GM21390 (cell line): ENCODE measurements around the gene EPHB4.
A peak's percentile ranks its signal among the peaks of the same experiment; 100 is the strongest.

Experiments
- ATAC-seq: cut with Tn5 transposase; IDR thresholded peaks from one replicate; pipeline ENCODE4 v1.9.1; 2021; ENCODE audit not compliant: unreplicated experiment

The EPHB4 gene

GRCh38 chr7:100854146-100854895 is 27.0 kb upstream of the EPHB4 start:
- ATAC-seq = no peak

DNA sequence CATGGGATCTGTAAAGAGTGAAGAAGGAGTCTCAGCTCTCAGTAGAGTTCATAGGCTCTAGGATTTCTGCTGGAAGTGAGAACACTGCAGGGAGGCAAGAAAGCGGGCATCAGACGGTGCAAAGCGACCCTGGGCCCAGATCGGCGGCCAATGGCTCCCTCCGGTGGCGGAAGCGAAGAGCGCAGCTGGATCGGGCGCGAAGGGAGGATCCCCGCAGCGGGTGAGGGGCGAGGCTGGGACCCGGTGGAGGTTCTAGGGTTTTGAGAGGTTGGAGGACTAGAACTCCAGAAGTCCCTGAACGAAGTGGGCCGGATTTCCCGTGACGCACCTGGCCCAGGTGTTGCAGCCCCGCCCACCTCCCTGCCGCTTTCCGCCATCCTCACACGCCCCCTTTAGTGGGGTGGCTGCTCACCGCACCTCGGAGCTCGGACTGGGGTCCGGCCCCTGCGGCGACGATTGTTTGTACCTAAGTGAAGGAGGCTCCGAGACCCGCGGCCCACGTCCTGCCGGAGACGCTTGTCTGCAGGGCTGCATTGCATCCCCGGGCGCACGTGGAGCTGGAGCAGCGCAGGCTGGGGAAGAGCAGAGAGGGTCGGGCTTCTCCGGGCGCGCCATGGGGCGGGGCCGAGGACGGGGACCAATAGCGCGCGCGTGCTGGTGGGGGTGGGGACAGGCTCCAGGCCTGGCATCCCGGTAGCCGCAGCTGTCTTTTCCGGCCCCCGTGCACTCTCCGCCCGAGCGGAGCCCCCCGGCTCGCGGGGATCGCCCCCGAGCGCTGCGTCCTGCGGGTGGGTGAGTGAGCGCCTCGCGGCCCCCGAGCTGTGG is 24.9 kb upstream of the EPHB4 start, which contains the start of gene SLC12A9:
TSS of gene SLC12A9 (plus strand) at position 666 of the 825 bp plus-strand sequence. CDS start 1,485 bp downstream, outside the sequence.
- peak; percentile 92 for ATAC-seq

DNA sequence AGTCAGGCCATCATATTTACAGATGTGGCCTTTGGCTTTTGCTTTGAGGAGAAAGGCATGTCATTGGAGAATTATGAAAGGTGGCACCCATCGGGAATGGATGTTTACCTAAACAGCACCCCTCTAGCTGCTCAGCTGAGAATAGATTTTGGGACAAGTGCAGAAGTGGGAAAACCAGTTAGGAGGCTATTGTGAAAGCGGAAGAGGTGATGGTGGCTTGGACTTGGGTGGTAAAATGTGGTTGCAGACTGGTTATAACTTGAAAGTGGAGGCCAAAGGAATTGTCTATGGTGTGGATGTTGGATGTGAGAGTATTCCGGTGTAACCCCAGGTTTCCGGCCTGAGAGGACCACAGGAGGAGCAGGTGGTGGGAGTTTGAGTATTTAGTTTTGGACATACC is 20.0 kb upstream of the EPHB4 start:
- no peak for ATAC-seq

DNA sequence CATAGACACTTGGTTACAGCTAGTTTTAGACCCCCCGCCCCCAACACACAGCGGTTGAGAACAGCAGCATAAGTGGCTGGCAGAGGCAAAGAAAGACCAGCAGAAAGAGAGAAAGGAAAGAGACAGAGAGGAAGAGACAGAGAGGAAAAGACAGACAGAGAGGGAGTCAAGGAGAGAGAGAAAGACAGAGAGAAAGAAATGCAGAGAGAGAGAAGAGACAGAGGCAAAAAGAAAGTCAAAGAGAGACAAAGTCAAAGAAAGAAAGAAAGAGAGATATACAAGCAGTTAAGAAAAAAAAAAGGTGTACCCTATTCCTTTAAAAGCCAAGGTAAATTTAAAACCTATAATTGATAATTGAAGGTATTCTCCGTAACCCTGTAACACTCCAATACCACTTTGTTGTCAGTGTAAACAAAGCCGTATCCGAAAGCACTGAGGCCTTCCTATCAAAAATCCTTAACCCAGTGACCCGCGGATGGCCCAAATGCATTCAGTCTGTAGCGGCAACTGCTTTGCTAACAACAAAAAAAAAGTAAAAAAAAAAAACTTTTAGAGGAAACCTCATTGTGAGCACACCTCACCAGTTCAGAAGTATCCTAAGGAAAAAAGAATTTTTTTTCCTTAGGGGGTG is 13.3 kb upstream of the EPHB4 start:
- ATAC-seq = no peak

DNA sequence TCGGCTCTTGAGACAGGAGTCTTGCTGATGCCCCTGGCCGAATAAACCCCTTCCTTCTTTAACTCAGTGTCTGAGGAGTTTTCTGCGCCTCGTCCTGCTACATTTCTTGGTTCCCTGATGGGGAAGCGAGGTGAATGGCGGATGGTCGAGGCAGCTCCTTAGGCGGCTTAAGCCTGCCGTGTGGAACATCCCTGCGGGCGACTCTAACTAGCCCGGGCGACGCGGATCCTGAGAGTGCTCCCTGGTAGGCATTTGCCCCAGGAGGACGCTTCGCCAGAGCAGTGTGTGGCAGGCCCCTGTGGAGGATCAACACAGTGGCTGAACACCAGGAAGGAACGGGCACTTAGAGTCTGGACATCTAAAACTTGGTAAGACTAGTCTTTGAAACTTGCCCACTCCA is 12.0 kb upstream of the EPHB4 start:
- no peak for ATAC-seq

DNA sequence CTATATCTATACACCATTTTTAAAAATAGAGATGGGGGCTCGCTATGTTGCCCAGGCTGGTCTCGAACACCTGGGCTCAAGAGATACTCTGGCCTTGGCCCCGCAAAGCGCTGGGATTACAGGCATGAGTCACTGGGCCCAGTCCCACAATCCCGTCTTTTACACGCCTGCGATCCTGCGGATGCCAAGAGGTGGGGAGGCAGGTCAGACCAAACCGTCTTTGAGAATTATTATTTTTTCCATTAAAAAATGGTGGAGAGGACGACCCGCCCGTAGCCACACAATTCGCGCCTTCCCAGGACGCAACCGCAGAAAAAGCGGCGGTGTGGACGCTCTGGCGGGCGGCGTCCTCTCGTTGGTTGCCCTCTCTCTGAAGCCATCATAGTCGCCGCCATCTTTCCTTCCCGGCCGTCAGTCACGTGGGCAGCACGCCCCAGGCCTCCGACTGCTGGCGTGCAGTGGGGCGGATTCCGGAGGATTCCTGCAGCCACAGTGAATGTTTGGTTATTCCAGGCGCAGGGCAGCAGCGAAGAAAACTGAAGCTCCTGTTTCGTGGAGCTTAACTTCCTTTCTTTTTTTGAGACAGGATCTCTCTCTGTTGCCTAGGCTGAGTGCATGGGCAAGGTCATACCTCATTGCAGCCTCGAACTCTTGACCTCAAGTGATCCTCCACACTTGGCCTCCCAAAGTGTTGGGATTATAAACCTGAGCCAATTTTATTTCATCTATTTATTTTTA is 9.9 kb upstream of the EPHB4 start:
- no peak for ATAC-seq

DNA sequence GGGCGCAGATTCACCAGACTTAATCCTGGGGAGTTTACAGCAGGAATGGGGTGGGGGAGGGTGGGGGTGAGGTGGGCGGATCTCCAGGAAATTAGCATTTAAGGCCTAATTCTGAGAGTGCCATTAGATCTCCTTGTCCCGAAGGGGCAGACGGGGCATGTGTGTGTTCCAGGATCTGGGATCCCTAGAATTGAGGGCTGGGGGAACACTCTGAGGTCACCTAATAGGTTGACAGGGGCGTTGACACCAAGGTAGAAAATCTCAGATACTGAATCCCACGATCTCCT is 9.4 kb upstream of the EPHB4 start:
- ATAC-seq = no peak

DNA sequence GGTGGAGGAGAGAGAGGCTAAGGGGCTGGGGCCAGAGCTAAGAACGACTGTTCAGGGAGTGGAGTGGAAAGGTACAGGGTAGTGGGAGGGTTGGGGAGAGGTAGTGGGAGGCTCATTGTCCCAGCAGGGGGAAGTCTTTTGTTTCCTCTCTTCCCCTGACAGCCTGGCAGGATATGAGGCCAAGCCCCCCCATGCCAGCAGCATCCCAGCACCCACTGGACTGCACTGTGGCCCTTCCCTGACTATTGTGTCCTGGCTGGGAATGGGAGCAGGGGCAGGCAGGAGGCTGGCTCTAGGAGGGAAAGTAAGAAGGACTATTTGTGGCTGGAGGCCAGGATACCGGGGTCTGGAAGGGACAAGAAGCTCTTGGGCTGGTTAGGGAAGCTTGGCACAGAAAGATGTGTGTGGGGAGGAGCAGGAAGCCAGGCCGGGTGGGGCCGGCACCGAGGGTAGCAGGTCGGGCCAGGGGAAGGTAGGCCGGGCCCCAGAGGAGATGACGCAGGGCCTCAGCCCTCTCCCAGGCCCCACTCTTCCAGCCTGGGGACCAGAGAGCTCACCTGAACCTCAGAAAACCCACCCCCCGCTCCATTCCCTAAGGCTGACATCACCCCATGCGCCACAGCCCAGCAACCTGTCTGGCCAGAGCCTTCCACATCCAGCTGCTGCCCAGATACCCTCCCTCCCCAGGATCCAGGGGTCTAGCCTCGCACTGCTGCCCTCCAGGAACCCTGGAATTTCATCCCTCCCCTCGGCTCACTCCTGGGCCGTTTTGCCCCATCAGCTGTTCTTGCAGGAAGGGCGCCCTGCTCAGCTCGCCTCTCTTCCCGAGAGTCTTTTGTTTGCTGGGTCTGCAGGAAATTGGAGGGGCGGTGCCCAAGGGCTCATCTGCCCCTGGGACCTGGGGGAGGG is 8.8 kb upstream of the EPHB4 start:
- no peak for ATAC-seq

GRCh38 chr7:100832281-100832633 is 4.9 kb upstream of the EPHB4 start:
- ATAC-seq = no peak

DNA sequence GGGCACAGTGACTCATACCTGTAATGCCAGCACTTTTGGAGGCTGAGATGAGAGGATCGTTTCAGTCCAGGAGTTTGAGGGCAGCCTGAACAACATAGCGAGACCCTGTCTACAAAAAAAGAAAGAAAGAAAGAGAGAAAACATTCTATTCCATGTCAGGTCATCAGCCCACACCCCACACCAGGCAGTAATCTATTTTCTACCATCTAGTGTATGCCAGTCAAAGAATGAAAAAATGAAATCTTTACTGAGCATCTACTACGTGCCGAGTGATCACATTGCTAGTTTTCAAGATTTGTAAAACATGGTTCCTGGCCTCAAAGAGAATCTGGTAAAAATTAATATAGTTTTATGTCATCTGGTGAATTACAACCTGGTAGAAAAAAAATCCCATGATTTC is 3.1 kb upstream of the EPHB4 start:
- no peak for ATAC-seq

DNA sequence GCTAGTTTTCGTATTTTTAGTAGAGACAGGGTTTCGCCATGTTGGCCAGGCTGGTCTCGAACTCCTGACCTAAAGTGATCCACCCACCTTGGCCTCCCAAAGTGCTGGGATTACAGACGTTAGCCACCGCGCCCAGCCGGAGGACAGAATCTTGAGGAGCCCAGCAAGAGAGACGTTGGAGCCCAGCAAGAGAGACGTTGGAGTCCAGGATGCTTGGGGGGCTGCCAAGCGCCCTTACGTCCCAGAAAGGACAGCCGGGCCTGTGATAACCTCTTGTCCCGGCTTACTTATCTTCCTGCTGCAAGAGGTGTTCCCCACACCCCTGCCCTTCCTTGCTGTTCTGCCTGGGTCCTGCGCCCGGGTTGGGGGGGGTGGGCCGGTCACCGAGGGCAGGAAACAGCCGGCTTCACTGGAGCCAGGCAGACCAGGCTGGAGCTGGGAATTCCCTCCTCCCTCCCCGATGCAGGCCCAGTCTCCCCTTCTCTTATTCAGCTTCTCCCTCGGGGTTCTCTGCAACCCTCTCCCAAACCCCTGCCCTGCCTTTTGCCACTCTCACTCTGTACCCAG is 1.9 kb upstream of the EPHB4 start:
- no peak for ATAC-seq

GRCh38 chr7:100826514-100827329 is 601 bp downstream of the EPHB4 start:
- no peak for ATAC-seq

DNA sequence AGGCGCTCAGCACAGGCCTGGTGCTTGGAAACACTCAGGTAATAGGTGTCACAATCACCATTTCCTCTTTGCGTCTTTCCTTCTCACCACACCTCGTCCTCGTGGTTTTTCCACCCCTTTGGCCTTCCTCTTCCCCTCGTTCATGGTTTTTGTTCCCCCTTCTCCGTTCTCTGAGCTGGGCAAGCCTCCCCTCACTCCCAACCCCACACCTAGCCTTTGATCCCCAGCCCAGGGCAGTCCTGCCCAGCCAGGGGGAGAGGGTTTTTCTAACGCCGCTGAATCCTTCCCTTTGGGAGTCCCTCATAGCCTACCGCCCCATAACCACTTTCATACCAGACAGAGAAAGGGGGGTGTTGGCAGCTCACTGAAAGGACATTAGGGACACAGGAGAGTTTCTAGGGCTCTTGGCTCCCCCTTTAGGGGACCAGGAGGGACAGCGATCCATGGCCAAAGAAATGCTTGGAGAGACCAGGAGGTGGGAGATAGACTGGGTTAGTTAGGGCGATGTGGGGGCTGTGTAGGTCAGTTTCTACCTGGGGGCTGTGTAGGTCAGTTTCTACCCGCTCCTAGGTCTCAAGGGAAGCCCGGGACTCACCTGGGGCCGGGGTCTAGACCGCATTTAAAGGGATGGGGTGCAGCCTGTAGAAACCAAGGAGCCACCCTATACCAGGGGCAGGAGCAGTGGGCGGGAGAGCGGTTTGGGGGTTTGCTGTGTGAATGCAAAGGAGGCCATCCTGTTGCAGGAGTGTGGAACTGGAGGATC is 1.4 kb downstream of the EPHB4 start:
- ATAC-seq = no peak

DNA sequence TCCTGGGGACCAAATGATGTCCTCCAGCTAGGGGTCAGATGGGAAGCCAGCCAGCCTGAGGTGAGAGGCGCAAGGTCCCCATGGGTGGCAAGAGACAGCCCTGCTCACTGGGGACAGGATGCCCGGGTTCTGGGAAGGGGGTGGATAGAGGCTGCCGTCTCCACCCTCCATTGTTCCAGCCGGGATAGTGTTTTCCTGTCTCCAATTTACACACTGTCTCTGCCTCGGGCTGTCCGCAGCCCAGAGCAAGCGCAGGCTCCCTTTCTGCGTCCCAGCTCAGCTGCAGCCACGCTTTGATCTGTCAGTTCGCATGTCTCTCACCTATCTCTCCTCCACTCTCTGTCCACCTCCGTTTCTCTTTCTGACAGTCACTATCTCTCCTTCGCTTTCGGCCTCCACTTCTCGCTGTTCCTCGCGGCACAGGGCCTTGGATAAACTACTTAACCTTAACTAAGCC is 2.1 kb downstream of the EPHB4 start:
- no peak for ATAC-seq

GRCh38 chr7:100824499-100825214 is 2.7 kb downstream of the EPHB4 start:
- ATAC-seq = no peak

- ATAC-seq = no peak
Measured at GRCh38 chr7:100823534-100823933, 3.8 kb downstream of the EPHB4 start.

- ATAC-seq = no peak
Measured at GRCh38 chr7:100823140-100823525, 4.2 kb downstream of the EPHB4 start.
